ENCODE data around the gene HSPB6. TPM values are rescaled to one million over a fixed set of nuclear protein-coding genes. Genes with fewer than 3 reads are reported as not detected.

Gene HSPB6
- total and polyA plus RNA-seq, 8 donors: 38.3 to 91.7 (median 66.5) TPM

DNA sequence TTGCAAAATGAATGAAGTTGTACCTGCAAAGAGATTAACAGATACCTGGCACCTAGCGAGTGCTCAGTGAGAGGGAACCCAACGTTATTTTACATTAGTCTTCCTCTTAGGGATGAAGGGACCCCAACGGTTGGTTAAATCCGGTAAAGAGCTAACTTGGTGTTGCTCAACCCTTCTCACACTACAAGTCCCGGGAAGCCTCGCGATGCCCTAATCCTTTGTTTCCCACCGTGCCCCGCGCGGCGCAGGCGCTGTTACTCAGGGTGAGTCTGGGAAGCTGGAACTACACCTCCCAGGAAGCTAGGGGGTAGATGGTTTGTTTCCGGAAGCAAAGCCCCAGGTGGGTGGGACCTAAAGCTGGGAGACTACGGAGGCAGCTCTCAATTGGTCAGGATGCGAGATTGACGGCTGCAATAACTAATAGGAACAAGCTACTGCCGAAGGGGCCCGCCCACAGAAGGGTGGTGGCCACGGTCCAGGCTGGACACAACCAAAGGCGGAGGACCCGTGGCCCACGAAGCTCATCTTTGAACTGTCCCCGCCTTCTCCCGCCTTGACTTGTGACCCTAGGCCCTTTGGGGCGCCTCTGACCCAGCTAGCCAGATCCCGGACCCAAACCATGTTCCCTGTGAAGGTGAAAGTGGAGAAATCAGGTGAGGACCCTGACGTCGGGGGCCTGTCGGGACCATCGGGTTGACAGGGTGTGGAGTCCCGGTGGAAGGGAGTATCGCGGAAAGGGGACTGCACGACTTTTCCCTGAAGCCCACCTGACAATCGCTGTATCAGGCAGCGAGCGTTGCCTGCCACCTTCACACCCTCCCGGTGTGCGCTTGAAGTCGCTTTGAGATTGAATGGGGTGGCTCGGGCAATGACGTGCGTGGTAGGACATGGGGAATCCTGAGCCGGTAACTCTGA, 8.5 kb downstream of the HSPB6 start, which contains the start of gene LIN37:
Gene LIN37 (plus strand): TSS at position 471 of the 915 bp plus-strand sequence. CDS start 149 bp downstream, at position 620.
- TF ChIP-seq, protein P1, sequence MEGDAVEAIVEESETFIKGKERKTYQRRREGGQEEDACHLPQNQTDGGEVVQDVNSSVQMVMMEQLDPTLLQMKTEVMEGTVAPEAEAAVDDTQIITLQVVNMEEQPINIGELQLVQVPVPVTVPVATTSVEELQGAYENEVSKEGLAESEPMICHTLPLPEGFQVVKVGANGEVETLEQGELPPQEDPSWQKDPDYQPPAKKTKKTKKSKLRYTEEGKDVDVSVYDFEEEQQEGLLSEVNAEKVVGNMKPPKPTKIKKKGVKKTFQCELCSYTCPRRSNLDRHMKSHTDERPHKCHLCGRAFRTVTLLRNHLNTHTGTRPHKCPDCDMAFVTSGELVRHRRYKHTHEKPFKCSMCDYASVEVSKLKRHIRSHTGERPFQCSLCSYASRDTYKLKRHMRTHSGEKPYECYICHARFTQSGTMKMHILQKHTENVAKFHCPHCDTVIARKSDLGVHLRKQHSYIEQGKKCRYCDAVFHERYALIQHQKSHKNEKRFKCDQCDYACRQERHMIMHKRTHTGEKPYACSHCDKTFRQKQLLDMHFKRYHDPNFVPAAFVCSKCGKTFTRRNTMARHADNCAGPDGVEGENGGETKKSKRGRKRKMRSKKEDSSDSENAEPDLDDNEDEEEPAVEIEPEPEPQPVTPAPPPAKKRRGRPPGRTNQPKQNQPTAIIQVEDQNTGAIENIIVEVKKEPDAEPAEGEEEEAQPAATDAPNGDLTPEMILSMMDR (IDR thresholded peaks at IDR 0.05): peak in 1 of 2 donors; percentile 51
- Histone ChIP-seq H3K27ac (peak within 1 kb of the TSS; percentile 59 to 63), H3K27me3 (no peaks in the 10 kb centered on the region), H3K4me1 (peaks cover 15 to 52% of the 10 kb centered on the region in 2 donors), H3K36me3 (peaks cover 0 to 19% of the 10 kb centered on the region in 2 donors), H3K4me3 (peak within 1 kb of the TSS; percentile 66 to 99), H3K9me3 (no peaks in the 10 kb centered on the region)
- intact Hi-C loops (cut with DNase I): no loop called here
- peak; percentile 88 for ATAC-seq
- peak; percentile 99 for DNase-seq

DNA sequence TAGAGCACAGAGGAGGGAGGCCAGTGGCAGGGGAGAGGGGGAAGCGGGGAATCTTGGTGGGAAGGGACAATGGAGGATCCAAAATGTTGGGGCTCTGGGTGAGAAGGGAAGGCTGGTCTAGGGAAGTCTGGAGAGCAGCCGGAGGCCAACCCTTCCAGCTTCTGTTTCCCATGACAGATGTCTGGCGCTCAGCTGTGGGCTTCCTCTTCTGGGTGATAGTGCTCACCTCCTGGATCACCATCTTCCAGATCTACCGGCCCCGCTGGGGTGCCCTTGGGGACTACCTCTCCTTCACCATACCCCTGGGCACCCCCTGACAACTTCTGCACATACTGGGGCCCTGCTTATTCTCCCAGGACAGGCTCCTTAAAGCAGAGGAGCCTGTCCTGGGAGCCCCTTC, 10.3 kb downstream of the HSPB6 start:
- DNase-seq: no peak
- intact Hi-C loops (cut with DNase I): no loop called here
- ATAC-seq: no peak
- Histone ChIP-seq H3K27ac (peak overlapping the region in 1 of 2 donors; percentile 100), H3K36me3 (peaks cover 0 to under 1% of the 10 kb centered on the region in 2 donors), H3K9me3 (no peaks in the 10 kb centered on the region), H3K4me1 (peaks cover 15 to 70% of the 10 kb centered on the region in 2 donors), H3K4me3 (peak overlapping the region in 1 of 2 donors; percentile 88), H3K27me3 (no peaks in the 10 kb centered on the region)
- TF ChIP-seq, protein P1 (IDR thresholded peaks at IDR 0.05): no peak

DNA sequence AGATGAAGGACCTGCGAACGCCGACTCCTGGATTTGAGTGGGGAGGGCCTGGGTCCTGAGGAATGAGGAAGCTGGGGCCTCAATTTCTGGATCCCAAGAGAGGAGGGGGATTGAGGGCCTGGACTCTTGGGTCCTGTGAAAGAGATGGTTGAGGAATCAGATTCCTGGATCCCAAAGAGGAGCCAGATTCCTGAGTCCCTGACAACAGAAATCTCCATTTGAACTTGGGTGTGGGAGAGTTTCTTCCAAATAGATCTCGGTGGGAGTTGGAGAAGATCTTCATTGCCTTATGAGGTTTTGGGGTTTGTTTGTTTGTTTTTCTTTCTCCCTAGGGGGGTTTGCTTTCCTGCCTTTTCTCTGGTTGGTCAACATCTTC, 10.8 kb downstream of the HSPB6 start:
- Histone ChIP-seq H3K9me3 (no peaks in the 10 kb centered on the region), H3K4me1 (peaks cover 17 to 75% of the 10 kb centered on the region in 2 donors), H3K36me3 (no peaks in the 10 kb centered on the region), H3K27me3 (no peaks in the 10 kb centered on the region), H3K4me3 (peak overlapping the region; percentile 88), H3K27ac (peak overlapping the region; percentile 100)
- intact Hi-C loops (cut with DNase I): no loop called here
- DNase-seq: no peak
- ATAC-seq: no peak
- TF ChIP-seq, protein P1 (IDR thresholded peaks at IDR 0.05): no peak

GRCh38 chr19:35745328-35746086, 11.3 kb downstream of the HSPB6 start, which contains the start of the genes PSENEN and U2AF1L4:
Gene PSENEN (plus strand): TSS chr19:35745651. CDS start chr19:35745931, 280 bp downstream.
Gene U2AF1L4 (minus strand): TSS chr19:35745418. CDS start chr19:35745391, 27 bp downstream.
- H3K27me3 ChIP-seq: no peaks in the 10 kb centered on the region
- H3K4me3 ChIP-seq: peak within 1 kb of the TSS; percentile 88
- no peaks in the 10 kb centered on the region for H3K9me3 ChIP-seq
- peaks cover 18 to 79% of the 10 kb centered on the region in 2 donors for H3K4me1 ChIP-seq
- peak; percentile 73 for ATAC-seq
- TF ChIP-seq, protein P1 (IDR thresholded peaks at IDR 0.05): peak in 1 of 2 donors; percentile 23
- peak within 1 kb of the TSS; percentile 100 for H3K27ac ChIP-seq
- no peaks in the 10 kb centered on the region for H3K36me3 ChIP-seq
- intact Hi-C loops (cut with DNase I): no loop called here
- DNase-seq: peak; percentile 98 to 100 (median 98)

Measured in left lung (tissue), 10 donors.